Activated T-helper 17 cell treated with anti-CD3 and anti-CD28 coated beads, Interleukin-2, amount 50 U/mL, for 72 hours (primary cell): Measurements from ENCODE around the gene CHMP1B. TPM values are rescaled to one million over a fixed set of nuclear protein-coding genes. Genes with fewer than 3 reads are reported as not detected.

Source experiments
- ATAC-seq: fragments of 150-1000 bp; cut with Tn5 transposase; replicated peaks from 2 replicates; pipeline ENCODE4 v1.10.0; 2021; ENCODE audit warnings: mild to moderate bottlenecking, moderate library complexity
- H3K27ac Mint-ChIP-seq: one replicate; pipeline ENCODE4 v1.8.0; 2022; ENCODE audit warnings: mixed read lengths
- H3K27me3 Mint-ChIP-seq: one replicate; pipeline ENCODE4 v1.8.0; 2022; ENCODE audit warnings: mixed read lengths
- H3K36me3 Mint-ChIP-seq: one replicate; pipeline ENCODE4 v1.8.0; 2022; ENCODE audit warnings: low read depth, mild to moderate bottlenecking, mixed read lengths
- H3K4me1 Mint-ChIP-seq: one replicate; pipeline ENCODE4 v1.8.0; 2022; ENCODE audit warnings: mixed read lengths
- H3K4me3 Mint-ChIP-seq: one replicate; pipeline ENCODE4 v1.8.0; 2022; ENCODE audit warnings: mild to moderate bottlenecking, mixed read lengths
- H3K9me3 Mint-ChIP-seq: one replicate; pipeline ENCODE4 v1.8.0; 2022; ENCODE audit warnings: mixed read lengths
- total RNA-seq, 2 donors: library from RNA; stranded (reverse); gene quantifications; one replicate each; pipeline ENCODE4 v1.2.3, GENCODE V29; 2022

The CHMP1B gene
- total RNA-seq, 2 donors from 2014 or later, result 18.8 to 21.5 TPM

DNA sequence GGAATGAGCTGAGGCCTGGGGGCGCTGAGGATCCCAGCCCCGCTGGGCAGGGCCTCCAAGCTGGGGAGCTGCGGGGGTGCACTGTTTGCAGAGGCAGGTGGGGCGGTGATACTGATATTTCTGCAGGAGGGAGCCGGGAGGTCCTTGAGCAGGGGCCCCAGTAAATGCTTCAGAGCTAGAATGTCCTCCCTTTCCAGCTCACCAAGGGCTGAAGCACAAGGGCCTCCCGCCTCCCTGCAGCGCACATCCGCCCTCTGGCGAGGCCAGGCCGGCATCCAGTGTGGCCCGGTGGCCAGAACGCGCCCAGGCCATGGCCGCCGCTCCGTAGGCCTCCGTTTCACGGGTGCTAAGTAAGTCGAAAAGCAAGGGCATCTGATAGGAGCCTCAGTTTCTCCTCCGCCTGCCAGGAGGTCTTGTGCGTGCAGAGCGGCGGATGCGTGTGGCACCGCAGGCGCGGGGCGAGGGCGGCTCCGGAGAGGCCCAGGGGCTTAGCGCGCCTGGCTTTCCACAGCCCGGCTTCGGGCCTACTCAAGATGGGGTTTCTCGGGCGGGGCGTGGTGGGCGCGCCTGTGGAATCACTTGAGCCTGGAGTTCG is 29.5 kb upstream of the CHMP1B start:
- ATAC-seq, result no peak
- Mint-ChIP-seq H3K27ac (no peak overlapping the region), H3K4me1 (no peaks in the 10 kb centered on the region)

DNA sequence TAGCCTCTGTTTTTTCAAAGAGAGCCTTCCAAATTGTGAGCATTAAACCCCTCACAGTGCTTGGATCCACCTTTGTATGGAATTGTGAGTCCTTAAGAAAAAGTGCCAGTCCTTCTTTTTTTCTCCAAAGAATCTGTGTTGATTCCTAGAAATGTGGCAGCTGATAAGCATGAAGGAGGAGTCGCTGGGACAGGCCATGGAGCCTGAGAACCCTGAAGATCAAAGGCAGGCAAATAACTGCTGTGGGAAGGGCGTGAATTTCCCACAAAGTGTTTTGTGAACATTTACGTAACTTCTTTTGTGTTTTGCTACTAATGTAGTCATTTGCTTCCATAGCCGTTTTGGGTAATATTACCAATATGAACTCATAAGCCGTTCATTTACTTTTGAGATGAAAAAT is 27.7 kb upstream of the CHMP1B start:
- Mint-ChIP-seq H3K4me1 (no peaks in the 10 kb centered on the region), H3K27ac (no peak overlapping the region), H3K36me3 (no peaks in the 10 kb centered on the region), H3K4me3 (no peak overlapping the region), H3K27me3 (no peaks in the 10 kb centered on the region), H3K9me3 (no peaks in the 10 kb centered on the region)
- ATAC-seq, result no peak

More for the DNA sequence above, 29.5 kb upstream of the CHMP1B start:
- Mint-ChIP-seq H3K9me3 (no peaks in the 10 kb centered on the region), H3K27me3 (no peaks in the 10 kb centered on the region), H3K36me3 (no peaks in the 10 kb centered on the region), H3K4me3 (no peak overlapping the region)

DNA sequence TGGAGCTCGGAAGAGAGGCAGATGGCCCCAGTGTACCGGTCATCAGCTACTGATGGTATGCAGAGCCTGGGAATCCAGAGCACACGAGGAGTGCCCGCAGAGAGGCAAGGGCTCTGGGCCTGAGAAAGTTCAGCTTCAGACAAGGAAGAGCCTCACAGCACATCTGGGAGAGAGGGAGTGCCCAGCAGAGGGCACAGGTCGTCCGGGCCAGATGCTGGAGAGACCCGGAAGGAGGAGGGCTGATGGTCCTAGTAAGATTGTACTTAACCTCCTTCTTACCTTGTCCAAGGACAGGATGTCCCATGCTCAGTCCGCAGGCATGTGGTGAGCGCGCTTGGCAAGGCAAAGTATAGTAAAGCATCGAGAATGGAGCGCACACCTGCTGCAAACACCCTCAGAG is 24.4 kb upstream of the CHMP1B start:
- Mint-ChIP-seq H3K4me3 (no peak overlapping the region), H3K36me3 (no peaks in the 10 kb centered on the region), H3K9me3 (no peaks in the 10 kb centered on the region), H3K4me1 (no peaks in the 10 kb centered on the region), H3K27me3 (no peaks in the 10 kb centered on the region), H3K27ac (no peak overlapping the region)
- no peak for ATAC-seq

DNA sequence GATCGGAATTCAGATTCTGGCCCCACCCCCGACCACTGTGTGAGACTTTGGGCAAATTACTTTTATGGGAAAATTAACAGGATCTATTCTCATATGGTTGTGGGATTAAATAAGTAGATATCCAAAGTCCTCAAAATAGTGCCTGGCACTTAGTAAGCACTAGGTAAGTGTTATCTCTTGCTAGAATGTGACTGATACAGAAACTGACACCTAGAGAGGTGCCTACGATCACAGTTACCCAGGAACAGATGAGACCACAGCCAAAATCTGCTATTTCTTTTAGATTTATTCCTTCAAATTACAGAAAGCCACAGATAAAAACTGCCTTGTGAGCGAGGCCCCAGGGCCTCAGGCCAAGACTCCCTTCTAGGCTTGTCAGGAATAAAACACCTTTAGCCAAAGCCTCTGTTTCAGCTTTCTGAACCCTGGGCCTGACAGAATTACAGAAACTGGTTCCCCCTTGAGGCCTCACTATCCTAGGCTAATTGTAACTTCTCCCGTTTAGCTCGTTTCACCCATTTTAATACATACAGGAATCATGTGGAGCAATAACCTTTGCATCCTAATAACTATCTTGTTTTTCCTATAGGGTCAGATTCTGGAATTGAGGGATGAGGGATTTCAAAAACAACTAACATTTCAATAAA is 22.3 kb upstream of the CHMP1B start:
- Mint-ChIP-seq H3K36me3 (no peaks in the 10 kb centered on the region), H3K4me3 (no peak overlapping the region), H3K27me3 (no peaks in the 10 kb centered on the region), H3K9me3 (no peaks in the 10 kb centered on the region), H3K4me1 (no peaks in the 10 kb centered on the region), H3K27ac (no peak overlapping the region)
- ATAC-seq, result no peak

GRCh38 chr18:11830585-11830984 is 20.6 kb upstream of the CHMP1B start:
- no peak for ATAC-seq
- Mint-ChIP-seq H3K4me3 (no peak overlapping the region), H3K27me3 (no peaks in the 10 kb centered on the region), H3K27ac (no peak overlapping the region), H3K9me3 (no peaks in the 10 kb centered on the region), H3K4me1 (no peaks in the 10 kb centered on the region), H3K36me3 (no peaks in the 10 kb centered on the region)

DNA sequence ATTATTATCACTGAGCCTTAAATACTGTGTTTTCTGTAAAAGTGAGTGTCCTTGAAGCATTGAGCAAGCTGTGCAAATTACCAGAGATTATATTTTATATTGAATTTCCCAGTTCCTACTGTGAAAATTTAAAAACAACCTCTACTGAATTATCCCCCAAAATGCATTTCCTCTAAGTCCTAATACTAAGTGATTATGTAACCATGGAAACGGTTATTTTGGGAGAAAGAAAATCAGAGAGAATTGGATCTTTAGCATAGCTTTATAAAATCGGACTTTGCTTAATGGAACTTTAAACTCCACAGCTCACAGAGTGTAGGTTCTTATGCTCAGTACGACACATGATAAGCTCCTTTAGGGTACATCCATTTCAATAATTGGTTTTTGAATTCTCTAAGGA is 19.3 kb upstream of the CHMP1B start:
- H3K27ac Mint-ChIP-seq, result no peak overlapping the region
- H3K36me3 Mint-ChIP-seq, result no peaks in the 10 kb centered on the region
- H3K4me3 Mint-ChIP-seq, result no peak overlapping the region
- no peaks in the 10 kb centered on the region for H3K27me3 Mint-ChIP-seq
- no peaks in the 10 kb centered on the region for H3K4me1 Mint-ChIP-seq
- no peak for ATAC-seq
- no peaks in the 10 kb centered on the region for H3K9me3 Mint-ChIP-seq

DNA sequence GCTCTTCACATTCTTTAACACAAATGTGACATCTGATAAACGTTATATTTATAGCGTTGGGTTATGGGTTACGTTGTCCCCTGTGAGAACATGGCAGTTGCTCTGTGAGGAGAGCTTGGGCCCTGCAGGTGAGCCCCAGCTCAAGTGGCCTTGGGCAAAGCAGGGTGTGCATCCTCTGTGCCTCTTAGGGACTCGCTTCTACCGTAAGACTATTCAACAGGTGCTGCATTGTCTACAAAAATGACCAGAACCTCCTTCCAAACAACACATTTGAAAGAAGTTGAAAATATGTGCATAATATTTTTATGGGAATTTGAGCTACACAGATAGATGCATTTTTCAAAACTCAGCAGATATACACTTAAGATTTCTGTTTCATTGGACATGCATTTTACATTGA is 16.4 kb upstream of the CHMP1B start:
- H3K4me1 Mint-ChIP-seq, result no peaks in the 10 kb centered on the region
- no peaks in the 10 kb centered on the region for H3K27me3 Mint-ChIP-seq
- ATAC-seq, result no peak

GRCh38 chr18:11839556-11839955 is 11.7 kb upstream of the CHMP1B start:
- ATAC-seq, result no peak
- no peaks in the 10 kb centered on the region for H3K27me3 Mint-ChIP-seq
- no peak overlapping the region for H3K4me3 Mint-ChIP-seq
- no peaks in the 10 kb centered on the region for H3K4me1 Mint-ChIP-seq
- H3K36me3 Mint-ChIP-seq, result no peaks in the 10 kb centered on the region
- no peak overlapping the region for H3K27ac Mint-ChIP-seq
- H3K9me3 Mint-ChIP-seq, result no peaks in the 10 kb centered on the region

More for the DNA sequence above, 16.4 kb upstream of the CHMP1B start:
- Mint-ChIP-seq H3K9me3 (no peaks in the 10 kb centered on the region), H3K36me3 (no peaks in the 10 kb centered on the region), H3K27ac (no peak overlapping the region), H3K4me3 (no peak overlapping the region)

DNA sequence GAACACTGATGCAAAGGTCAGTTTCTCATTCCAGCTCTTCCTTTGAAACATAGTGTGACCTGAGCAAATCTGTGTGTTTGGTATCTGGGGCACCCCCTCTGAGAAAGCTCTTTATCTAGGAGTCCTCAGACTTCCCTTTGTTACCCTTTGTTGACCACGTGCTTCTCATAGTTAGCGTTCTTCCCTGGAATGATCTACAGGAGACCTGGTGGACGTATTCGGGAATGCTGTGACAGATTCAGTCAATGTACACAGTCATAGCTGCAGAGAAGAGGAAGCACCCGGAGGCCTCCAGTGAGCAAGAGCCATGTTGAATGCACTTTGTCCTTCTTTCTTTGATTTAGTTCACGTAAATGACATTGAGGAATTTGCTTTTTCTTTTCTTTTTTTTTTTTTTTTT is 10.7 kb upstream of the CHMP1B start:
- Mint-ChIP-seq H3K9me3 (no peaks in the 10 kb centered on the region), H3K36me3 (no peaks in the 10 kb centered on the region), H3K4me1 (no peaks in the 10 kb centered on the region), H3K27me3 (no peaks in the 10 kb centered on the region), H3K27ac (no peak overlapping the region), H3K4me3 (no peak overlapping the region)
- no peak for ATAC-seq

DNA sequence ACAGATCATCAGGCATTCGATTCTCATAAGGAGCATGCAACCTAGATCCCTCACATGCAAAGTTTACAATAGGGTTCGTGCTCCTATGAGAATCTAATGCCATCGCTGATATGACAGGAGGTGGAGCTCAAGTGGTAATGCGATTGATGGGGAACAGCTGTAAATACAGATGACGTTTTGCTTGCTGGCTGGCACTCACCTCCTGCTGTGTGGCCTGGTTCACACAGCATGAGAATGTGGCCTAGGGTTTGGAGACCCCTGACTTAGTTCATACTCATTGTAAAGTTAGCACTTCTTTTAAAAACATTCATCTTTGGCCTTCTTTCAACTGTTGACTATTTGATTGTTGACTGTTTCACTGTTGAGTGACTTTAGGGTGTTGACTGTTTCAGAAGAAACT is 8.7 kb upstream of the CHMP1B start:
- H3K27me3 Mint-ChIP-seq, result no peaks in the 10 kb centered on the region
- no peaks in the 10 kb centered on the region for H3K36me3 Mint-ChIP-seq
- no peak overlapping the region for H3K4me3 Mint-ChIP-seq
- no peaks in the 10 kb centered on the region for H3K9me3 Mint-ChIP-seq
- no peak overlapping the region for H3K27ac Mint-ChIP-seq
- ATAC-seq, result no peak
- no peaks in the 10 kb centered on the region for H3K4me1 Mint-ChIP-seq

GRCh38 chr18:11844436-11844835 is 6.8 kb upstream of the CHMP1B start:
- Mint-ChIP-seq H3K9me3 (no peaks in the 10 kb centered on the region), H3K4me3 (no peak overlapping the region), H3K4me1 (no peaks in the 10 kb centered on the region), H3K27me3 (no peaks in the 10 kb centered on the region), H3K27ac (no peak overlapping the region), H3K36me3 (no peaks in the 10 kb centered on the region)
- ATAC-seq, result no peak

DNA sequence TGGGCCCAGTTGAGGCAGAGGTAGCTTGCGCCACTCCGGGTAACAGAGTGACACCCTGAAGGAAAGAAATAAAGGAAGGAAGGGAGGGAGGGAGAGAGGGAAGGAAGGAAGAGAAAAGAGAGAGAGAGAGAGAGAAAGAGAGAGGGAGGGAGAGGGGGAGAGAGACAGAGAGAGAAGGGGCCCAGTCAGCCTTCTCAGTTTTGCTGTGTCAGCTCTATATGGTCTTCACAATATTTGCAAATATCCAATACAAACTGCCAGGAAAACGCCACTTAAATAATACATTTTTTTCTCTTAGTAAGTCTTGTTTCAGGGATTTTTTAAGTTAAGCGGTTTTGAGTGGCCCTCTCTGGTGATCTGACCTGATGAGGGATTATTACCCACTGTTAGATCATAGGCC is 5.6 kb upstream of the CHMP1B start:
- H3K27ac Mint-ChIP-seq, result no peak overlapping the region
- no peak for ATAC-seq
- H3K9me3 Mint-ChIP-seq, result no peaks in the 10 kb centered on the region
- H3K36me3 Mint-ChIP-seq, result no peaks in the 10 kb centered on the region
- H3K27me3 Mint-ChIP-seq, result no peaks in the 10 kb centered on the region
- no peak overlapping the region for H3K4me3 Mint-ChIP-seq
- peaks cover 5% of the 10 kb centered on the region for H3K4me1 Mint-ChIP-seq

GRCh38 chr18:11847811-11848210 is 3.4 kb upstream of the CHMP1B start:
- peaks cover 18% of the 10 kb centered on the region for H3K36me3 Mint-ChIP-seq
- no peaks in the 10 kb centered on the region for H3K9me3 Mint-ChIP-seq
- H3K4me1 Mint-ChIP-seq, result peaks cover 10% of the 10 kb centered on the region
- no peak overlapping the region for H3K27ac Mint-ChIP-seq
- ATAC-seq, result no peak
- no peak overlapping the region for H3K4me3 Mint-ChIP-seq
- H3K27me3 Mint-ChIP-seq, result no peaks in the 10 kb centered on the region

DNA sequence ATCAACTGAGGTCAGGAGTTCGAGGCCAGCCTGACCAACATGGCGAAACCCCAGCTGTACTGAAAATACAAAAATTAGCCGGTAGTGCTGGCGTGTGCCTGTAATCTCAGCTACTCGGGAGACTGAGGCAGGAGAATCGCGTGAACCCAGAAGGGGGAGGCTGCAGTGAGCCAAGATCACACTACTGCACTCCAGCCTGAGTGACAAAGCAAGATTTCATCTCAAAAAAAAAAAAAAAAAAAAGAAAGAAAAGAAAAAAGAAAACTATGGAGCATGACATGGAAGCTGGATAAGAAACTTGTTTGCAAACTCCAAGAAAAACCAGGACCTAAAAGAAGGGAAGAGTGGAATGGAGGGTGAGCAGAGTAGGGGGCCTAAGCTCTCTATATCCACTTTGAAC is 1.9 kb upstream of the CHMP1B start:
- Mint-ChIP-seq H3K36me3 (peaks cover 23% of the 10 kb centered on the region), H3K27ac (peak overlapping the region; percentile 98), H3K4me1 (peaks cover 10% of the 10 kb centered on the region), H3K27me3 (no peaks in the 10 kb centered on the region), H3K9me3 (no peaks in the 10 kb centered on the region), H3K4me3 (peak overlapping the region; percentile 96)
- no peak for ATAC-seq

DNA sequence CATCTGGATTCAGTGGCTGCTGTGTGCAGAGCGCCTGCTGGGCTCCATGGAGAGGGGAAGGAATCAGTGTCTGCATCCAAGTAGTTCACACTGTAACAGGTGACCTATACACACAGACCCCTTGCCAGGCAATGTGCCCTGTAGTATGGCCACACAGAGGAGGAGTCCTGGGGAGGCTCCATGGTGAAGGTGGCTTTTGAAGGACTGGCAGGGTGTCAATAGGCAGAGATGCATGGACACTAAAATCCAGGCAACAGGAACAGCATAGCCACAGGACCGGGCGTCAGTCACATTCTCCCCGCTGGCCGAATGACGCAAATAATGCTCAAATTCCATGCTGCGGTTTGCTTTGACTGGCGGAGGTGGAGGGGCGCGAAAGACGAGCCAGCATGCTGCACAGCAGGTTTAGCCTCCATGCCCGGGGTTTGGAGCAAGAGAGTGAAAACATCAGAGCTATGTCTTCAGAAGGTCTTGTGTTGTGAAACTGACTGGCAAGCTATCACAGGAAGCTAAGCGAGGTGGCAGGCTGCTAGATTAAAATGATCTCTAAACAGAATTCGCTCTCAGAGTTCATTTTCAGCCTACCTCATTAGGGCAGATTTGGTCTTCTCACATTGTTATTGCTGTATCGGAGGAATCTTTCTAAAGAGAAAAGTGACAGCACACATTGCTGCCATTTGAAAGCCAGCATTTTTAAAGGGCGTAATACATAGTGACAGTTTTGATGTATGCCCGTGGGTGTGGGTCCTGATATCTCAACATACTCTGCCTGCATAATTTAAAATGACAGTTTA is 1.2 kb upstream of the CHMP1B start:
- peak overlapping the region; percentile 98 for H3K27ac Mint-ChIP-seq
- peak overlapping the region; percentile 96 for H3K4me3 Mint-ChIP-seq
- peaks cover 30% of the 10 kb centered on the region for H3K36me3 Mint-ChIP-seq
- H3K27me3 Mint-ChIP-seq, result no peaks in the 10 kb centered on the region
- H3K9me3 Mint-ChIP-seq, result no peaks in the 10 kb centered on the region
- peaks cover 10% of the 10 kb centered on the region for H3K4me1 Mint-ChIP-seq
- ATAC-seq, result peak; percentile 23
